Endothelial cell of umbilical vein (primary cell): Measurements from ENCODE around the gene SCAMP5. TPM values are rescaled to one million over a fixed set of nuclear protein-coding genes. Genes with fewer than 3 reads are reported as not detected.

Source experiments
- BruUV-seq: library from RNA; stranded (reverse); fragments of 400-500 nt; replicated peaks from 2 replicates; lab custom pipeline; 2021; lab: Mats Ljungman, UMichigan
- CTCF ChIA-PET: fragments of 300-600, 350-600 bp; sonication (Branson Sonifier 250); formaldehyde crosslinking; loops from one replicate; lab custom pipeline; 2021; ENCODE audit warnings: antibody characterized with exemption, inconsistent platforms; lab: Charles Lee
- POLR2A ChIA-PET: fragments of 300-600, 350-600 bp; sonication (Branson Sonifier 250); formaldehyde crosslinking; loops from one replicate; lab custom pipeline; 2021; ENCODE audit warnings: antibody characterized with exemption, inconsistent platforms; lab: Charles Lee
- DNase-seq: peaks from one replicate; pipeline ENCODE4 v3.0.0-alpha.2; 2011; ENCODE audit warnings: low read depth, low spot score
- FAIRE-seq: peaks from 2 replicates; lab custom pipeline; 2011; peaks lifted over from hg19 to GRCh38; lab: Jason Lieb, UNC
- H2AFZ ChIP-seq: 2 replicates; pipeline ENCODE4 v1.6.0; 2012; ENCODE audit warnings: low read depth, low read length, control low read depth, inconsistent platforms
- H3K27ac ChIP-seq: 2 replicates; pipeline ENCODE4 v1.5.1; 2011; ENCODE audit warnings: low read depth, mild to moderate bottlenecking, control low read depth, low read length, moderate library complexity; ENCODE audit not compliant: insufficient read depth
- H3K27me3 ChIP-seq, 2 experiments: 2 replicates each; pipeline versions ENCODE4 v1.6.0 to v1.6.1; 2011; ENCODE audit warnings: low read length in 2 of 2, mixed read lengths in 1 of 2; ENCODE audit not compliant: control insufficient read depth in 2 of 2, insufficient read depth in 2 of 2
- H3K36me3 ChIP-seq, 2 experiments: 2 replicates in 1 of 2; 3 replicates in 1 of 2; pipeline ENCODE4 v1.5.1; 2011; ENCODE audit warnings: low read length in 2 of 2, mild to moderate bottlenecking in 1 of 2, moderate library complexity in 1 of 2; ENCODE audit not compliant: control insufficient read depth in 2 of 2, insufficient read depth in 2 of 2; ENCODE audit errors: extremely low read depth in 1 of 2
- H3K4me1 ChIP-seq: 3 replicates; pipeline ENCODE4 v1.5.1; 2011; ENCODE audit warnings: mild to moderate bottlenecking, low read length; ENCODE audit not compliant: control insufficient read depth, insufficient read depth; ENCODE audit errors: extremely low read depth
- H3K4me2 ChIP-seq: 2 replicates; pipeline ENCODE4 v1.6.1; 2011; ENCODE audit warnings: low read length, control low read depth, mixed read lengths; ENCODE audit not compliant: insufficient read depth
- H3K4me3 ChIP-seq, 3 experiments: fragments of 200-600 bp in 1 of 3; sonication (generic), shearing (Covaris generic) in 1 of 3; replicated peaks in 1 of 3; 2 replicates each; pipeline ENCODE4 v1.5.1; 2011 to 2016; ENCODE audit warnings: control low read depth in 3 of 3, low read length in 3 of 3, mild to moderate bottlenecking in 2 of 3, inconsistent platforms in 1 of 3, low read depth in 1 of 3, moderate library complexity in 1 of 3; ENCODE audit not compliant: insufficient read depth in 1 of 3
- H3K79me2 ChIP-seq: 2 replicates; pipeline ENCODE4 v1.6.0; 2012; ENCODE audit warnings: low read length, inconsistent platforms; ENCODE audit not compliant: control insufficient read depth, insufficient read depth
- H3K9ac ChIP-seq: replicated peaks from 2 replicates; pipeline ENCODE3; 2011; ENCODE audit warnings: low read length, control low read depth; ENCODE audit not compliant: insufficient read depth; ENCODE audit errors: extremely low read depth
- H3K9me1 ChIP-seq: replicated peaks from 3 replicates; pipeline ENCODE4 v1.6.0; 2011; ENCODE audit warnings: mild to moderate bottlenecking, low read length; ENCODE audit not compliant: control insufficient read depth, insufficient read depth; ENCODE audit errors: extremely low read depth
- H3K9me3 ChIP-seq: replicated peaks from 2 replicates; pipeline ENCODE4 v1.5.1; 2012; ENCODE audit warnings: low read length, inconsistent platforms; ENCODE audit not compliant: control insufficient read depth, insufficient read depth
- H4K20me1 ChIP-seq: replicated peaks from 2 replicates; pipeline ENCODE3; 2011; ENCODE audit warnings: mild to moderate bottlenecking, low read length; ENCODE audit not compliant: control insufficient read depth, insufficient read depth; ENCODE audit errors: extremely low read depth
- CTCF ChIP-seq, 2 donors: IDR thresholded peaks; 1 replicate in 1 of 2; 2 replicates in 1 of 2; pipeline ENCODE4 v1.5.1; 2011; ENCODE audit warnings: low read length in 2 of 2, mild to moderate bottlenecking in 2 of 2, moderate library complexity in 2 of 2, control low read depth in 1 of 2, inconsistent platforms in 1 of 2, low read depth in 1 of 2; ENCODE audit not compliant: insufficient read depth in 1 of 2; ENCODE audit errors: extremely low read depth in 1 of 2
- EZH2 ChIP-seq: IDR thresholded peaks from 2 replicates; pipeline ENCODE4 v1.6.1; 2012; ENCODE audit warnings: borderline replicate concordance, low read depth, mild to moderate bottlenecking, moderate library complexity, low read length, inconsistent platforms; ENCODE audit not compliant: severe bottlenecking
- FOS ChIP-seq: IDR thresholded peaks from 2 replicates; pipeline ENCODE4 v1.6.1; 2011; ENCODE audit warnings: mild to moderate bottlenecking, low read length, moderate library complexity, borderline replicate concordance; ENCODE audit not compliant: insufficient read depth
- GATA2 ChIP-seq: IDR thresholded peaks from 2 replicates; pipeline ENCODE4 v1.7.0; 2011; ENCODE audit warnings: low read depth, mild to moderate bottlenecking, moderate library complexity, mixed read lengths, low read length; ENCODE audit not compliant: insufficient read length, insufficient read depth
- JUN ChIP-seq: IDR thresholded peaks from 2 replicates; pipeline ENCODE4 v1.6.1; 2011; ENCODE audit warnings: borderline replicate concordance, low read depth; ENCODE audit not compliant: insufficient read length, insufficient read depth
- MAX ChIP-seq: IDR thresholded peaks from 2 replicates; pipeline ENCODE4 v1.6.1; 2011; ENCODE audit not compliant: insufficient read depth, insufficient read length
- MYC ChIP-seq: IDR thresholded peaks from one replicate; pipeline ENCODE4 v1.6.1; 2011; ENCODE audit warnings: mild to moderate bottlenecking, low read depth, low read length
- POLR2A ChIP-seq: IDR thresholded peaks from 2 replicates; pipeline ENCODE4 v1.6.1; 2012; ENCODE audit warnings: low read depth, mild to moderate bottlenecking, control low read depth, low read length
- POLR2AphosphoS5 ChIP-seq: IDR thresholded peaks from 2 replicates; pipeline ENCODE4 v1.6.1; 2012; ENCODE audit warnings: low read depth, mild to moderate bottlenecking, control low read depth, low read length, moderate library complexity; ENCODE audit not compliant: insufficient read depth
- dilution Hi-C: fragments of 300-500 bp; cut with MboI; formaldehyde crosslinking; loops from one replicate; pipeline ENCODE4 v1.15.0; 2019; ENCODE audit warnings: low sequenced_read_pairs; ENCODE audit not compliant: extremely low pct_ligation_motif_present
- intact Hi-C: fragments of 100-400 bp; cut with micrococcal nuclease; formaldehyde crosslinking; loops from one replicate; pipeline ENCODE4 v1.10.0; 2022
- polyA plus RNA-seq, 4 experiments: library from polyadenylated mRNA; depleted of rRNA in 3 of 4; stranded (reverse) in 3 of 4; unstranded in 1 of 4; fragments of >200 nt; gene quantifications; 2 replicates each; pipeline versions ENCODE4 v1.2.1 to v1.2.3, GENCODE V29; 2011 to 2012; ENCODE audit warnings: missing spikeins in 1 of 4
- total RNA-seq: library from RNA; stranded (reverse); gene quantifications from 2 replicates; pipeline ENCODE4 v1.2.3, GENCODE V29; 2021

SCAMP5 gene
- total and polyA plus RNA-seq, 2 donors (not counting 3 experiments of a cell fraction or from before 2014, with no cell fraction given): 1.9 to 6.2 TPM

- no peak overlapping the region for H3K4me2 ChIP-seq
- ChIA-PET CTCF (no interaction called here), POLR2A (no interaction called here)
- H4K20me1 ChIP-seq: no peaks in the 10 kb centered on the region
- no peak overlapping the region for H3K9ac ChIP-seq
- no peaks in the 10 kb centered on the region for H3K36me3 ChIP-seq
- FAIRE-seq: no peak
- H3K9me1 ChIP-seq: no peaks in the 10 kb centered on the region
- no peak overlapping the region for H3K27ac ChIP-seq
- H3K27me3 ChIP-seq: no peaks in the 10 kb centered on the region
- TF ChIP-seq POLR2AphosphoS5 (no peak), MAX (no peak), POLR2A (no peak), MYC (no peak), GATA2 (no peak), EZH2 (no peak), CTCF (IDR thresholded peaks at IDR 0.05; ENCODE audit: extremely low read depth in 1 of 2, insufficient read depth in 1 of 2, low read depth in 1 of 2, low read length in 2 of 2) (no peak), JUN (no peak), FOS (no peak)
- no TSS peak for BruUV-seq
- no peaks in the 10 kb centered on the region for H3K4me1 ChIP-seq
- H3K9me3 ChIP-seq: no peaks in the 10 kb centered on the region
- H3K79me2 ChIP-seq: no peaks in the 10 kb centered on the region
- dilution Hi-C loops (no loop called here), intact Hi-C loops (no loop called here)
- no peak for DNase-seq
- H3K4me3 ChIP-seq: no peak overlapping the region
- no peak overlapping the region for H2AFZ ChIP-seq
These were observed 69.5 kb downstream of the SCAMP5 start for GRCh38 chr15:75064846-75065245.
